Glomerular endothelial cell (primary cell): ENCODE measurements around the gene NPHS2. TPM values are rescaled to one million over a fixed set of nuclear protein-coding genes. Genes with fewer than 3 reads are reported as not detected.

Source experiments
- DNase-seq: peaks from one replicate; pipeline ENCODE4 v3.0.0-alpha.2; 2011; ENCODE audit warnings: low read depth, low spot score; ENCODE audit errors: extremely low read depth
- total RNA-seq: library from RNA; depleted of rRNA; stranded (reverse); fragments of >200 nt; gene quantifications from 2 replicates; pipeline ENCODE4 v1.2.3, GENCODE V29; 2015

Gene NPHS2
- total RNA-seq = not detected in 2 replicates

DNA sequence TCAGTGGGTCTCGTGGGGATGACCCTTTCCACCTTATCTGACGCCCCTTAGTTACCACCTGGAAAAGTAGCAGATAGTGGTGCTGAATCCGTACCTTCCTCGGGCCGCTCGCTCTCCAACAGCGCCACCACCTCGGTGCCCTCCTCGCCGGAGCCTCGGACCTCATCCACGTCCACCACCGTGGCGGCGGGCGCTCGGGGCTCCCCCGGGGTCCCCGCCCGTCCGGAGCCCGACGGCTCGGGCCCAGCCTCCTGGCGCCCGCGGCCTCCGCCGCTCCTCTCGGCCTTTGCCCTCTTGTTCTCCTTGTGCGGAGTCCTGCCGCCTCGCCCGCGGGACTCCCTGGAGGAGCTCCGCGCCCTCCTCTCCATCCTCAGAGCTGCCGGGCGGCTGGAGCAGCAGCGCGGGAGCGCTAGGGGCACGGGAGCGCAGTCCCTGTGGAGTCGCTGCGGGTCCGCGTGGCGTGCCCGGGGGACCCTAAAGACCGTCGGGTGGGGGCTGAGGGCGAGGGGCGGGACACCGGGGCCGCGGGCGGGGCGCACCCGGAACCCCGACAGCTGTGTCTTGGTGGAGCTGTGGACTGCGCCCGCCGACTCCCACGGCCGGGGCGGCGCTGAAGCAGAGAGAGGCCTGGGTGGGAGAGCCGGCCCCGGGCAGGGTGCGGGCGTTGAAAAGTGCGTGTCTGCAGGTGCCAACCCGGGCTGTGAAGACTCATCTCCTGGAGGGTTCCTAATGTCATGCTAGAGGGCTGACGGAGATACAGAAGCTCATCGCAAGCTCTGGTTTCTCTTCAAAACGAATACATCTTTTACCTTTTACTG lies at the start of gene NPHS2:
TSS of gene NPHS2 (minus strand) at position 452 of the 818 bp plus-strand sequence. CDS start at position 368, 84 bp downstream.
- no peak for DNase-seq

DNA sequence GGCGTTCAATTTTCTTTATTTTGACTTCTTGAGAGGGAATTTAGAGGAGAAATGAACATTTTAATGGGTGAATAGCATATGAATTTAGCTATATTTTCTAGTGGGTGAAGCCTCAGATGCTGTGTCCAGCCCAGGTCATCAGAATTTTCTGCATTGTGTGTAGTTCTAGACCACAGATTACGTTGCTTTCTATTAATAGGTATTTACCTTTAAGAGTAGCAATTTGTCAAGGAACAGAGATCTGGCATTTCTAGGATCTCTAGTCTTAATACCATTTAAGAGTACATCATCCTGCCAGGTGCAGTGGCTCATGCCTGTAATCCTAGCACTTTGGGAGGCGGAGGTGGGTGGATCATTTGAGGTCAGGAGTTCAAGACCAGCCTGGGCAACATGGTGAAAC lies 36.6 kb upstream of the NPHS2 start:
- no peak for DNase-seq

DNA sequence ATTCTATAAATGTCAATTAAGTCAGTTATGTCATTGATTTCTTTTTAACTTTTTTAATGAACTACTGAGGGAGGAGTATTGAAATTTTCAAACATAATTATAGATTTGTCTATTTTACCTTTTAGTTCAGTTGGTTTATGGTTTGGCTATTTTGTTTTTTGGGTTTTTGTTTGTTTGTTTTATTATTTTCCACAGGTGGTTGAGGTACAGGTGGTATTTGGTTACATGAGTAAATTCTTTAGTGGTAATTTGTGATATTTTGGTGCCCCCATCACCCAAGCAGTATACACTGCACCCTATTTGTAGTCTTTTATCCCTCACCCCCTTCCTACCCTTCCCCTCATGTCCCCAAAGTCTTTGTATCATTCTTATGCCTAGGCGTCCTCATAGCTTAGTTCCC lies 25.3 kb upstream of the NPHS2 start:
- DNase-seq = no peak

DNA sequence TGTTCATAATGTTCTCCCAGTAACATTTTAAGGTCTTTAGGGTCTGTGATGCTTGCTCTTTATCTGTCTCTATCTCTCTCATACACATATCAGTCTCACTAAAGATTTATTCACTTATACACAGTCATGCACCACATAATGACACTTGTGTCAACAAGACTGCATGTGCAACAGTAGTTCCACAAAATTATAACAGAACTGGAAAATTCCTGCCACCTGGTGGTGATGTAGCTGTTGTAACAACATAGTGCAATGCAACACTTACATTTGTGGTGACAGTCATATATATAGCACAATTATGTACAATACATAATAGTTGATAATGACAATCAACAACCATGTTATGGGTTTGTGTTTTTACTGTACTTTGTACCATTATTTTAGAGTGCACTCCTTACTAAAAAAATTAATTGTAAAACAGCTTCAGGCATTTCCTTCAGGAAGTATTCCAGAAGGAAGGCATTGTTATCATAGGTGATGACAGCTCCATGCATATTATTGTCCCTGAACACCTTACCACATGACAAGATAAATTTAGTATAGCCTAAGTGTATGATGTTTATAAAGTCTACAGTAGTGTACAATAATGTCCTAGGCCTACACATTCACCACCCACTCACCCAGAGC lies 24.0 kb upstream of the NPHS2 start:
- peak; percentile 2 for DNase-seq

GRCh38 chr1:179598631-179599030 lies 22.9 kb upstream of the NPHS2 start:
- no peak for DNase-seq

DNA sequence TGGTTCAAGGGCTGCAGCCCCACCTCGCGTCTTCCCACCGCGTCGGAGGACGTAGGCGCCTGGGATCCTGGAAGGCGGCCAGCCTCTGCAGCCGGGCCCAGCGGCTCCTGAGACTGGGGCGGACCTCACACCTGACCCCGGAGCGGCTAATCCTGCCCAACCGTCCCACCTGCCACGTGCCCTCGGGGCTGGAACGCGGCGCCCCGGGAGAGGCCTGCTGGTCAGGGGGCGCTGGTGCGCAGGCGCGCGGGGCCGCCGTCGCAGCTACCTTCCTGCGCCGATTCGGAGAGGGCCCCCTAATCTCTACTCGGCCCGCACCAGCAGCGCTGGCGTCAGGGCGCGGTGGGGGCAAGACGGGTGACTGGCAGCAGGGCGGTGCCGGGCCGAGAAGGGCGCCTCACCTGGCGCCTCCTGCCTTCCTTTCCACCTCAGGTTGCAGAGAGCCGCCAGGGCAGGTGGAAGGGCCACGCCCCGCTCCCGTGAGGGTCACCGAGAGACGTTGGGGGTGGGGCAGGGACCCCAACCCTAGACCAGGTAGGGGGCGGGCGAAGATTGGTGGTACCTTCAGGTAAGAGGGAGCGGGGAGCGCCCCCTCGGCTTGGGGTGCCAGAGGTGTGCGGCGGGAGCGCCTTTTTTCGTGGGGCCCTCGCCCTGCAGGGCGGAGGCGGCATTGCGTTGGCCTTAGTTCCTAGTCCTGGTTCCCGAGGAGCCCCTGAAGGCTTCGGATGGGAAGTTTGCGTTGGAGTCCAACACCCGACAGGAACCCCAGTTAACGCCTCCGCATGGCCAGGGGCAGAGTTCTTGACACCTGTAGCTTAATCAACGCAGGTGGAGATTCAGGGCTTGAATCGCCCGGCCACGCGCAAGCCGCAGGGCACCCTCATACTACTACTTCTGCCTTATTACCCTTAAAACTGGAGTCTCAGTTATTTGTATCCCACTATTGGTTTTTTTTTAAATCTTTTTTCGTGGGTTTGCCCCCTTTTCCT lies 16.1 kb upstream of the NPHS2 start, which contains the start of gene TDRD5:
TSS of gene TDRD5 (plus strand) at position 241 of the 989 bp plus-strand sequence. CDS start 784 bp downstream, outside the sequence.
- no peak for DNase-seq

DNA sequence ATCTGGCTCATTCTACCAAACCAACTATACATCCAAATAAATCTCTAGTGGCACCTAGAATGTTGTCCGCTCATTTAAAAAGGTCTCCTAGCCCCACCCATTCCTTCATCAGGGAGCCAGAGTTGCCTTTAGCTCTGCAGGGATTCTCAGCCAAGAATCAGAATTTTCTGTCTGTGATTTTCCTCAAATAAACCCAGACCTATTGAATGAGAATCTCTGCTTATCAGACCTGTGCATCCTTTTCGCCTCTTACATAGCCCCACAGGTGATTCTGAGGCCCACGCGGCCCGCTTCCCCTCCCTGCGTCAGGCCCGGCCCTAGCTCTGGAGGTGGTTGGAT lies 15.5 kb upstream of the NPHS2 start:
- no peak for DNase-seq

- no peak for DNase-seq
These were observed 14.9 kb upstream of the NPHS2 start for GRCh38 chr1:179590671-179591070.

GRCh38 chr1:179589509-179589908 lies 13.8 kb upstream of the NPHS2 start:
- DNase-seq = no peak

GRCh38 chr1:179588425-179589024 lies 12.8 kb upstream of the NPHS2 start:
- no peak for DNase-seq

- DNase-seq = no peak
These were observed 11.6 kb upstream of the NPHS2 start for GRCh38 chr1:179587336-179587735.

DNA sequence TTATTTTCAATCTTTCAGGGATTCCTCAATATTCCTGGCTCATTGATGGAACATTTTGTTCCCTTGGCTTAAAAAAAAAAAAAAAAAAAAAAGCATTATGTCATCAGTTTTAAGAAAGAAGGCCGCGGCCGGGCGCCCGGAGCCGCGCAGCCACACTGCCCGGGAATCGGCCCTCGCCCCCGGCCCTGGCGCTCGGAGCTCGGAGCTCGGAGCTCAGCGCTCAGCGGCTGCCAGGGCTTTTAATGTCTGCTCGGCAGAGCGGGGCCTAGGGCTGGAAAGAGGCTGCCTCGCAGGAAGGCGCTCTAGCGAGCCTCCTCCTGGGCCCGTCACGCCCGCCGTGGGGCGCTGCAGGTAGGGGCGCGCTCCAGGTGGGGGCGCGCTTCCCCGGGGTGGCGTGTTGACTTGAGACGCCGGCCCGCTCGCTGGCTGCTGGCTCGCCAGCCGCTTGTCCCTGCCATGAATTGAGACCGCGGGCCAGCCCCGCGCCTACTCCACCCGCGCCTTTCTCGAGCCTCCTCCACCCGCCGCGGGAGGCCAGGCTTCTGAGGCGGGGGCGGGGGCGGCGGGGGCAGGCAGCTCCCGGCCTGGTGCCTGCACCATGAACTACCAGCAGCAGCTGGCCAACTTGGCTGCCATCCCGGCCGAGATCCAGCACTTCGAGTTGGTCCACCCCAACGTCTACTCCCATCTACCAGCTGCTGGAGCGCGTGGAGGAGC lies 10.5 kb upstream of the NPHS2 start:
- no peak for DNase-seq

DNA sequence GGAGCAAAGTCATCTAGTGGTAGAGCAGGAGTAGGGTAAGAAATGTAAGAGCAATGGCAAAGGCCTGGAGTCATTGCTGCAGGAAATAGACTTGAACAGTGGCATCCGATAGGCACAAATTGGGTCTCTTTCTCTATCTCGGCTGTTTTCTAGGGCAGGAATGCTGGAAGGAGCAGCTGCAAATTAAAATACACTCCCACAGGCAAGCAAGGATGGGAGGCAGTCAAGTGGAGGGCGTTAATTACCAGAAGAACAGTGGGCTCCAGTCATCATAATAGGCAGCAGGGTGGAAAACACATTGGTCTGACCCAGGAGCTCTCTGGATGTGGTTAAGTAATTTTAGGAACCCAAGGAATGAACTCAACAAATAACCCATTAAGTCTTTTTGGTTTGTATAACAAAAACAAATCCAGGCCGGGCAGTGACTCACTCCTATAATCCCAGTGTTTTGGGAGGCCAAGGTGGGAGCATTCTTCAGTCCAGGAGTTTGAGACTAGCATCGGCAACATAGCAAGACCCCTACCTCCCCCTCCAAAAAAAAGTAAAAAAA lies 8.1 kb upstream of the NPHS2 start:
- no peak for DNase-seq

DNA sequence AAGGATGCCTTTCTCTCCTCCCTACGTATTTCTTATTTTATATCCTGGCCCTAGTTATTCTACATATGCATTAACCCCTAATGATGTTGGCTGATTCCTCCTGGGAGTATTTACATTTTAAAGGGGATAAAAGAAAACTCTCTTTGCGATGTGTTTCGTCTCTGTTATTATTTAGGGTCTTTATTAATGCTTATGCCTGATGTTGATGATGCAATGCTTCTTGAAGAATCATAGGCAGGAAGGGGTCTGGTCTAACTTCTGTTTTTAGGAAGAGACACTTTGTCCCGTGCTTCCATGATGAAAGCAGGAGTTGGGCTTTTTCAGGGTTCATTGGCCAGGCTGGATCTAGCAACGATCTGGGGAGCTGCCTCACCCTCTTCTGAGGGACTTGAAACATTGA lies 761 bp upstream of the NPHS2 start:
- DNase-seq = no peak

DNA sequence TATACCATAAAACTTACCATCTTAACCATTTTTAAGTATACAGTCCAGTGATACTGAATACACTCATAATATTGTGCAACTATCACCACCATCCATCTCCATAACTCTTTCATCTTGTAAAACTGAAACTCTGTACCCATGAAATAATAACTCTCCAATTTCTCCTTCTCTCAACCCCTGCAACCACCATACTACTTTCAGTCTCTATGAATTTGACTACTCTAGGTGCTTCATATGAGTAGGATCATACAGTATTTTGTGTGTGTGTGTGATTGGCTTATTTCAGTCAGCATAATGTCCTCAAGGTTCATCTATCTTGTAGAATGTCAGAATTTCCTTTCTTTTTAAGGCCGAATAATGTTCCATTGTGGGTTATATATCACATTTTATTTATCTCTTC lies 17.7 kb downstream of the NPHS2 start:
- DNase-seq = no peak

GRCh38 chr1:179554427-179554826 lies 21.3 kb downstream of the NPHS2 start:
- no peak for DNase-seq

- no peak for DNase-seq
These were observed 24.7 kb downstream of the NPHS2 start for GRCh38 chr1:179550746-179551682.

GRCh38 chr1:179549368-179549700 lies 26.4 kb downstream of the NPHS2 start:
- DNase-seq = no peak
